BJ (cell line): Measurements from ENCODE around the gene WDR20. TPM values are rescaled to one million over a fixed set of nuclear protein-coding genes. Genes with fewer than 3 reads are reported as not detected.

Source experiments
- CTCF ChIA-PET: fragments of 350-600 bp; formaldehyde crosslinking; extraction: SDS; loops from one replicate; lab custom pipeline; 2021; ENCODE audit warnings: antibody characterized with exemption, inconsistent platforms; lab: Yijun Ruan, JAX
- POLR2A ChIA-PET: fragments of 300-600 bp; sonication (Branson Sonifier 250); formaldehyde crosslinking; extraction: SDS; loops from one replicate; lab custom pipeline; 2021; ENCODE audit warnings: antibody characterized with exemption; lab: Charles Lee
- DNase-seq: peaks from one replicate; pipeline ENCODE4 v3.0.0-alpha.2; 2011; ENCODE audit warnings: low read depth
- H3K27me3 ChIP-seq: 2 replicates; pipeline ENCODE4 v1.6.0; 2011; ENCODE audit warnings: low read length; ENCODE audit not compliant: control insufficient read depth, insufficient read depth
- H3K36me3 ChIP-seq: 2 replicates; pipeline ENCODE4 v1.5.1; 2011; ENCODE audit warnings: low read length; ENCODE audit not compliant: control insufficient read depth, insufficient read depth
- H3K4me3 ChIP-seq: 2 replicates; pipeline ENCODE4 v1.5.1; 2011; ENCODE audit warnings: low read depth, mild to moderate bottlenecking, control low read depth, low read length
- CTCF ChIP-seq: IDR thresholded peaks from 2 replicates; pipeline ENCODE4 v1.5.1; 2011; ENCODE audit warnings: low read depth, mild to moderate bottlenecking, control low read depth, inconsistent platforms, low read length, moderate library complexity; ENCODE audit not compliant: insufficient read depth
- polyA plus RNA-seq: library from polyadenylated mRNA; depleted of rRNA; stranded (reverse); fragments of >200 nt; gene quantifications from 2 replicates; pipeline ENCODE4 v1.2.3, GENCODE V29; 2011

Gene WDR20
- polyA plus RNA-seq, 1 experiment = 18.3 TPM

GRCh38 chr14:102180248-102180998 is 40.7 kb downstream of the WDR20 start:
- TF ChIP-seq CTCF = no peak
- ChIA-PET CTCF (interaction anchor here (2.0 kb wide), 1 partner anchor 9 kb away, joined by 8 read pairs; no protein-coding TSS in a partner anchor), POLR2A (no interaction called here)
- Histone ChIP-seq H3K27me3 (no peaks in the 10 kb centered on the region), H3K36me3 (no peaks in the 10 kb centered on the region), H3K4me3 (no peak overlapping the region)
- no peak for DNase-seq

- no peak for TF ChIP-seq CTCF
- no peaks in the 10 kb centered on the region for H3K36me3 ChIP-seq
- no peak for DNase-seq
- ChIA-PET POLR2A (no interaction called here), CTCF (interaction anchor here (1.0 to 2.0 kb wide), 2 partner anchors 10 to 20 kb away, joined by 4 to 8 read pairs; no protein-coding TSS in a partner anchor)
- no peaks in the 10 kb centered on the region for H3K27me3 ChIP-seq
- H3K4me3 ChIP-seq = no peak overlapping the region
These were observed 41.5 kb downstream of the WDR20 start for GRCh38 chr14:102181187-102181586.

GRCh38 chr14:102182190-102182589 is 42.5 kb downstream of the WDR20 start:
- TF ChIP-seq CTCF = no peak
- H3K36me3 ChIP-seq = no peaks in the 10 kb centered on the region

GRCh38 chr14:102182936-102183619 is 43.4 kb downstream of the WDR20 start:
- ChIA-PET CTCF (interaction anchor here (0.7 kb wide), 1 partner anchor 18 kb away, joined by 3 read pairs; no protein-coding TSS in a partner anchor), POLR2A (interaction anchor here (0.6 kb wide), 1 partner anchor 14 kb away, joined by 3 read pairs; no protein-coding TSS in a partner anchor)
- no peaks in the 10 kb centered on the region for H3K27me3 ChIP-seq
- H3K4me3 ChIP-seq = no peak overlapping the region
- no peak for TF ChIP-seq CTCF
- no peak for DNase-seq
- no peaks in the 10 kb centered on the region for H3K36me3 ChIP-seq

More at GRCh38 chr14:102182190-102182589, 42.5 kb downstream of the WDR20 start:
- ChIA-PET POLR2A (interaction anchor here (0.6 kb wide), 2 partner anchors 15 to 1960 kb away, joined by 3 read pairs; no protein-coding TSS in a partner anchor), CTCF (interaction anchor here (1.0 to 2.0 kb wide), 2 partner anchors 11 to 19 kb away, joined by 4 to 8 read pairs; no protein-coding TSS in a partner anchor)
- no peaks in the 10 kb centered on the region for H3K27me3 ChIP-seq
- DNase-seq = peak; percentile 33
- H3K4me3 ChIP-seq = no peak overlapping the region

GRCh38 chr14:102183886-102184285 is 44.2 kb downstream of the WDR20 start:
- POLR2A ChIA-PET = interaction anchor here (0.6 kb wide), 1 partner anchor 239 kb away, joined by 3 read pairs; no protein-coding TSS in a partner anchor
- no peak overlapping the region for H3K4me3 ChIP-seq
- H3K36me3 ChIP-seq = no peaks in the 10 kb centered on the region
- CTCF ChIA-PET = no interaction called here
- TF ChIP-seq CTCF = no peak
- no peaks in the 10 kb centered on the region for H3K27me3 ChIP-seq
- DNase-seq = no peak
